WTC11 (cell line): ENCODE results near the gene ADGRV1. TPM values are rescaled to one million over a fixed set of nuclear protein-coding genes. Genes with fewer than 3 reads are reported as not detected.

ENCODE experiments used
- ATAC-seq: fragments of 200-7000 bp; cut with Tn5 transposase; 2 replicates; pipeline ENCODE4 v1.10.0; 2021; ENCODE audit warnings: mild to moderate bottlenecking, moderate library complexity
- CTCF ChIA-PET: fragments of 300-600 bp; sonication (Branson Sonifier 250); formaldehyde crosslinking; loops from one replicate; lab custom pipeline; 2021; ENCODE audit warnings: antibody characterized with exemption; lab: Charles Lee
- POLR2A ChIA-PET: fragments of 350-600 bp; sonication (Branson Sonifier 250); formaldehyde crosslinking; loops from one replicate; lab custom pipeline; 2021; ENCODE audit warnings: antibody characterized with exemption; lab: Charles Lee
- DNase-seq: peaks from one replicate; pipeline ENCODE4 v3.0.0; 2021; ENCODE audit warnings: low spot score
- H3K27ac Mint-ChIP-seq: 2 replicates; pipeline ENCODE4 v1.8.0; 2021; ENCODE audit warnings: mixed read lengths
- H3K27me3 Mint-ChIP-seq: 2 replicates; pipeline ENCODE4 v1.8.0; 2021; ENCODE audit warnings: low read depth, mild to moderate bottlenecking, moderate library complexity, mixed read lengths
- H3K36me3 Mint-ChIP-seq: 2 replicates; pipeline ENCODE4 v1.8.0; 2021; ENCODE audit warnings: mixed read lengths
- H3K4me1 Mint-ChIP-seq: 2 replicates; pipeline ENCODE4 v1.8.0; 2022; ENCODE audit warnings: mixed read lengths
- H3K4me3 Mint-ChIP-seq: 2 replicates; pipeline ENCODE4 v1.8.0; 2021; ENCODE audit warnings: mild to moderate bottlenecking, moderate library complexity, mixed read lengths
- H3K9me3 Mint-ChIP-seq: 2 replicates; pipeline ENCODE4 v1.8.0; 2021; ENCODE audit warnings: mixed read lengths
- CBFB ChIP-seq: sonication (generic); formaldehyde crosslinking; IDR thresholded peaks from 2 replicates; pipeline ENCODE4 v1.8.1; 2022; ENCODE audit warnings: mild to moderate bottlenecking, low read depth, missing genetic modification reagents
- FOXK1 ChIP-seq: sonication (generic); formaldehyde crosslinking; IDR thresholded peaks from 2 replicates; pipeline ENCODE4 v1.8.0; 2022; ENCODE audit warnings: mild to moderate bottlenecking, moderate library complexity, missing genetic modification reagents
- FOXP1 ChIP-seq: sonication (generic); formaldehyde crosslinking; IDR thresholded peaks from 2 replicates; pipeline ENCODE4 v1.8.0; 2022; ENCODE audit warnings: missing genetic modification reagents, mild to moderate bottlenecking, moderate library complexity, borderline replicate concordance
- GABPB1 ChIP-seq: sonication (generic); formaldehyde crosslinking; IDR thresholded peaks from 2 replicates; pipeline ENCODE4 v1.8.1; 2023; ENCODE audit warnings: mild to moderate bottlenecking, missing genetic modification reagents
- JAZF1 ChIP-seq: fragments of 250-450 bp; sonication (Bioruptor Pico); IDR thresholded peaks from 2 replicates; pipeline ENCODE4 v1.9.0; 2021; ENCODE audit warnings: moderate library complexity, mild to moderate bottlenecking, inconsistent platforms
- KAT7 ChIP-seq: sonication (generic); formaldehyde crosslinking; IDR thresholded peaks from 2 replicates; pipeline ENCODE4 v1.8.1; 2023; ENCODE audit warnings: missing genetic modification reagents, mild to moderate bottlenecking, borderline replicate concordance
- MXD4 ChIP-seq: fragments of 250-450 bp; sonication (Bioruptor Pico); IDR thresholded peaks from 2 replicates; pipeline ENCODE4 v1.8.0; 2021; ENCODE audit warnings: mild to moderate bottlenecking, moderate library complexity, borderline replicate concordance
- NFATC4 ChIP-seq: fragments of 250-450 bp; sonication (Bioruptor Pico); IDR thresholded peaks from 2 replicates; pipeline ENCODE4 v1.9.0; 2021; ENCODE audit warnings: mild to moderate bottlenecking
- RELA ChIP-seq: sonication (generic); formaldehyde crosslinking; IDR thresholded peaks from 2 replicates; pipeline ENCODE4 v1.8.1; 2022; ENCODE audit warnings: missing genetic modification reagents, mild to moderate bottlenecking, borderline replicate concordance
- SMAD3 ChIP-seq: sonication (generic); formaldehyde crosslinking; IDR thresholded peaks from 2 replicates; pipeline ENCODE4 v1.8.0; 2022; ENCODE audit warnings: missing genetic modification reagents, mild to moderate bottlenecking, borderline replicate concordance
- SOX15 ChIP-seq: fragments of 250-450 bp; sonication (Bioruptor Pico); IDR thresholded peaks from 2 replicates; pipeline ENCODE4 v1.9.0; 2021; ENCODE audit warnings: mild to moderate bottlenecking
- TEAD1 ChIP-seq: sonication (generic); formaldehyde crosslinking; IDR thresholded peaks from 2 replicates; pipeline ENCODE4 v1.8.0; 2022; ENCODE audit warnings: mild to moderate bottlenecking, missing genetic modification reagents
- TEAD4 ChIP-seq: sonication (generic); formaldehyde crosslinking; IDR thresholded peaks from 2 replicates; pipeline ENCODE4 v1.8.0; 2022; ENCODE audit warnings: mild to moderate bottlenecking, missing genetic modification reagents
- ZBTB21 ChIP-seq: sonication (generic); formaldehyde crosslinking; IDR thresholded peaks from 2 replicates; pipeline ENCODE4 v1.8.1; 2023; ENCODE audit warnings: mild to moderate bottlenecking, missing genetic modification reagents, borderline replicate concordance
- ZNF263 ChIP-seq: sonication (generic); formaldehyde crosslinking; IDR thresholded peaks from 2 replicates; pipeline ENCODE4 v1.8.1; 2022; ENCODE audit warnings: low read depth, mild to moderate bottlenecking, moderate library complexity, missing genetic modification reagents
- ZNF396 ChIP-seq: fragments of 250-450 bp; sonication (Bioruptor Pico); IDR thresholded peaks from 2 replicates; pipeline ENCODE4 v1.8.0; 2021; ENCODE audit warnings: mild to moderate bottlenecking, moderate library complexity, borderline replicate concordance
- ZNF416 ChIP-seq: fragments of 250-450 bp; sonication (Bioruptor Pico); IDR thresholded peaks from 2 replicates; pipeline ENCODE4 v1.9.0; 2021; ENCODE audit warnings: mild to moderate bottlenecking, inconsistent platforms
- ZNF423 ChIP-seq: fragments of 250-450 bp; sonication (Bioruptor Pico); IDR thresholded peaks from 2 replicates; pipeline ENCODE4 v2.1.2; 2022; ENCODE audit warnings: mild to moderate bottlenecking, moderate library complexity
- total RNA-seq: library from RNA; stranded (reverse); gene quantifications from 3 replicates; pipeline ENCODE4 v1.2.3, GENCODE V29; 2021
- TF ChIP-seq, protein P1 (sequence below): sonication (generic); formaldehyde crosslinking; IDR thresholded peaks from 2 replicates; pipeline ENCODE4 v1.8.1; 2022; ENCODE audit warnings: low read depth, mild to moderate bottlenecking, moderate library complexity, missing genetic modification reagents, borderline replicate concordance
- TF ChIP-seq, protein P2 (sequence below): sonication (generic); formaldehyde crosslinking; IDR thresholded peaks from 2 replicates; pipeline ENCODE4 v1.8.0; 2022; ENCODE audit warnings: mild to moderate bottlenecking, missing genetic modification reagents
- TF ChIP-seq, protein P3 (sequence below): sonication (generic); formaldehyde crosslinking; IDR thresholded peaks from 2 replicates; pipeline ENCODE4 v1.8.1; 2023; ENCODE audit warnings: mild to moderate bottlenecking, missing genetic modification reagents, moderate library complexity
- TF ChIP-seq, protein P4 (sequence below): sonication (generic); formaldehyde crosslinking; conservative IDR thresholded peaks from 2 replicates; pipeline ENCODE4 v1.8.1; 2022; ENCODE audit warnings: mild to moderate bottlenecking, missing genetic modification reagents
- TF ChIP-seq, protein P5 (sequence below): sonication (generic); formaldehyde crosslinking; IDR thresholded peaks from 2 replicates; pipeline ENCODE4 v1.8.0; 2023; ENCODE audit warnings: mild to moderate bottlenecking, missing genetic modification reagents

ADGRV1 gene
- total RNA-seq, 1 experiment from 2014 or later, result 74.5 TPM

DNA sequence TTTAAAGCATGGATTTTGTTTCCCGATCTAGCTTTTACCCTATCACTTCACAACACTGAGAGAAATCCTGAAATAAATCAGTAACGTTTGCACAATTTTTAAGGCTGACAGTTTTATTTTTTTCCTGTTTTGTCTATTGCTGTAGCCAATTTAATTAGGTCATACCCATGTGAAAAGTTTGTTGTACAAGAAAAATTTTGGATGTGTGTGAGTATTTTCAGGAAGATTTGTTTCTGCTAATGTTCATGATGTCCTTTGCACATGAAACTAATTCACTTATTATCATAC is 586.7 kb downstream of the ADGRV1 start (continued):
- TF ChIP-seq ZNF263 (CRISPR knock-in tag) (no peak), FOXP1 (no peak), MXD4 (no peak)

DNA sequence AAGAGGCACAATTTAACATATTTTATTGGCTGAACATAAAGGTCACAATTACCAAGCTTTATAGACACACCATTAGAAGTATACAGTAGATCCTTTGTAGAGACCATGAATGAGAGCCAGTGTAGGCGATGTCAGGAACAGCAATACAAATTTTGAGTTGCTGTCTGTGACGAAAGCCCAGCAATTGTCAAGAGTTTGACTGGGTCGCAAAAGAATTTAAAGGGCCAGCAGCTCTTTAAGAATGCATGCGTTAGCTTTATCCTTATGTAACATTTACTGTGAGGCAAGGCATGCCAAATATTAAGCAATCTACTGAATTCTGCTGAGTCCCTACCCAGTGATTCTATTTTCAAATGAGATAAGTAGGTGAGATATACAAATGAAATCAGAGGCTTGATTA is 587.6 kb downstream of the ADGRV1 start:
- POLR2A ChIA-PET, result no interaction called here
- no peak for TF ChIP-seq KAT7 (CRISPR knock-in tag)
- TF ChIP-seq, protein P1, sequence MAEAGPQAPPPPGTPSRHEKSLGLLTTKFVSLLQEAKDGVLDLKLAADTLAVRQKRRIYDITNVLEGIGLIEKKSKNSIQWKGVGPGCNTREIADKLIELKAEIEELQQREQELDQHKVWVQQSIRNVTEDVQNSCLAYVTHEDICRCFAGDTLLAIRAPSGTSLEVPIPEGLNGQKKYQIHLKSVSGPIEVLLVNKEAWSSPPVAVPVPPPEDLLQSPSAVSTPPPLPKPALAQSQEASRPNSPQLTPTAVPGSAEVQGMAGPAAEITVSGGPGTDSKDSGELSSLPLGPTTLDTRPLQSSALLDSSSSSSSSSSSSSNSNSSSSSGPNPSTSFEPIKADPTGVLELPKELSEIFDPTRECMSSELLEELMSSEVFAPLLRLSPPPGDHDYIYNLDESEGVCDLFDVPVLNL (CRISPR knock-in tag), result no peak
- TF ChIP-seq RELA (CRISPR knock-in tag), result no peak
- TF ChIP-seq, protein P2, sequence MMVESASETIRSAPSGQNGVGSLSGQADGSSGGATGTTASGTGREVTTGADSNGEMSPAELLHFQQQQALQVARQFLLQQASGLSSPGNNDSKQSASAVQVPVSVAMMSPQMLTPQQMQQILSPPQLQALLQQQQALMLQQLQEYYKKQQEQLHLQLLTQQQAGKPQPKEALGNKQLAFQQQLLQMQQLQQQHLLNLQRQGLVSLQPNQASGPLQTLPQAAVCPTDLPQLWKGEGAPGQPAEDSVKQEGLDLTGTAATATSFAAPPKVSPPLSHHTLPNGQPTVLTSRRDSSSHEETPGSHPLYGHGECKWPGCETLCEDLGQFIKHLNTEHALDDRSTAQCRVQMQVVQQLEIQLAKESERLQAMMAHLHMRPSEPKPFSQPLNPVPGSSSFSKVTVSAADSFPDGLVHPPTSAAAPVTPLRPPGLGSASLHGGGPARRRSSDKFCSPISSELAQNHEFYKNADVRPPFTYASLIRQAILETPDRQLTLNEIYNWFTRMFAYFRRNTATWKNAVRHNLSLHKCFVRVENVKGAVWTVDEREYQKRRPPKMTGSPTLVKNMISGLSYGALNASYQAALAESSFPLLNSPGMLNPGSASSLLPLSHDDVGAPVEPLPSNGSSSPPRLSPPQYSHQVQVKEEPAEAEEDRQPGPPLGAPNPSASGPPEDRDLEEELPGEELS (CRISPR knock-in tag), result no peak
- 0 out of 2 replicates have a peak, but pooled peaks have one; percentile 44 for TF ChIP-seq GABPB1
- TF ChIP-seq SMAD3 (CRISPR knock-in tag), result no peak
- no peak for TF ChIP-seq TEAD4 (CRISPR knock-in tag)
- TF ChIP-seq ZNF416, result no peak
- CTCF ChIA-PET, result no interaction called here
- H3K9me3 Mint-ChIP-seq, result peaks cover 19% of the 10 kb centered on the region
- H3K36me3 Mint-ChIP-seq, result peaks cover 23% of the 10 kb centered on the region
- no peak overlapping the region for H3K4me3 Mint-ChIP-seq
- H3K27me3 Mint-ChIP-seq, result no peaks in the 10 kb centered on the region; the same call in 1 of the 2 replicates
- no peak for DNase-seq
- ATAC-seq, result no peak
- H3K4me1 Mint-ChIP-seq, result peaks cover 34% of the 10 kb centered on the region
- H3K27ac Mint-ChIP-seq, result no peak overlapping the region

DNA sequence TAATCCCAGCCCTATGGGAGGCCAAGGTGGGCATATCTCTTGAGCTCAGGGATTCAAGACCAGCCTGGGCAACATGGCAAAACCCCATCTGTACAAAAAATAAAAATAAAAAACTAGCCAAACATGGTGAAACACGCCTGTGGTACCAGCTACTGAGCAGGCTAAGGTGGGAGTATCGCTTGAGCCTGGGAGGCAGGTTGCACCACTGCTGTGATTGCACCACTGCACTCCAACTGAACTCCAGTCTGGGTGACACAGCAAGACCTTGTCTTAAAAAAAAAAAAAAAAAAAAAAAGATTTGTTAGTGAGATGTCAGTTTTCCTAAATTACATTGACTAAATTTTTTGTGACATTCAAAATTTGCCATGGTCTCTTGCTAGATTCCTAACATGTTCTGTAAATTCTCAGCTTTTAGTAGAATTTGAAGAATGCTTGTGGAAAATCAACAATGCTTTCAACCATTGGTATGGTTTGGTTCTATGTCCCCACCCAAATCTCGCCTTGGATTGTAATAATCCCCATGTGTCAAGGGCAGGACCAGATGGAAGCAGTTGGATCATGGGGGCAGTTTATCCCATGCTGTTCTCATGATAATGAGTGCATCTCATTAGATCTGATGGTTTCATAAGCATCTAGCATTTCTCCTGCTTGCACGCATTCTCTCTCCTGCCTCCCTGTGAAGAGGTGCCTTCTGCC is 588.5 kb downstream of the ADGRV1 start:
- ChIA-PET POLR2A (no interaction called here), CTCF (no interaction called here)
- Mint-ChIP-seq H3K27ac (no peak overlapping the region), H3K9me3 (peaks cover 19% of the 10 kb centered on the region), H3K4me3 (no peak overlapping the region), H3K27me3 (no peaks in the 10 kb centered on the region; the same call in 1 of the 2 replicates), H3K36me3 (peaks cover 23% of the 10 kb centered on the region), H3K4me1 (peaks cover 33% of the 10 kb centered on the region)
- TF ChIP-seq ZNF396 (CRISPR knock-in tag), result no peak
- no peak for TF ChIP-seq CBFB (CRISPR knock-in tag)
- TF ChIP-seq ZBTB21, result no peak
- TF ChIP-seq, protein P3, sequence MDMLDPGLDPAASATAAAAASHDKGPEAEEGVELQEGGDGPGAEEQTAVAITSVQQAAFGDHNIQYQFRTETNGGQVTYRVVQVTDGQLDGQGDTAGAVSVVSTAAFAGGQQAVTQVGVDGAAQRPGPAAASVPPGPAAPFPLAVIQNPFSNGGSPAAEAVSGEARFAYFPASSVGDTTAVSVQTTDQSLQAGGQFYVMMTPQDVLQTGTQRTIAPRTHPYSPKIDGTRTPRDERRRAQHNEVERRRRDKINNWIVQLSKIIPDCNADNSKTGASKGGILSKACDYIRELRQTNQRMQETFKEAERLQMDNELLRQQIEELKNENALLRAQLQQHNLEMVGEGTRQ, result no peak
- no peak for TF ChIP-seq NFATC4 (CRISPR knock-in tag)
- TF ChIP-seq FOXK1, result no peak
- TF ChIP-seq, protein P4, sequence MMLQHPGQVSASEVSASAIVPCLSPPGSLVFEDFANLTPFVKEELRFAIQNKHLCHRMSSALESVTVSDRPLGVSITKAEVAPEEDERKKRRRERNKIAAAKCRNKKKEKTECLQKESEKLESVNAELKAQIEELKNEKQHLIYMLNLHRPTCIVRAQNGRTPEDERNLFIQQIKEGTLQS (CRISPR knock-in tag), result no peak
- no peak for TF ChIP-seq MXD4
- TF ChIP-seq JAZF1 (CRISPR knock-in tag), result no peak
- TF ChIP-seq ZNF423, result no peak
- TF ChIP-seq, protein P2 (CRISPR knock-in tag), result no peak
- TF ChIP-seq TEAD1 (CRISPR knock-in tag), result no peak
- TF ChIP-seq, protein P5, sequence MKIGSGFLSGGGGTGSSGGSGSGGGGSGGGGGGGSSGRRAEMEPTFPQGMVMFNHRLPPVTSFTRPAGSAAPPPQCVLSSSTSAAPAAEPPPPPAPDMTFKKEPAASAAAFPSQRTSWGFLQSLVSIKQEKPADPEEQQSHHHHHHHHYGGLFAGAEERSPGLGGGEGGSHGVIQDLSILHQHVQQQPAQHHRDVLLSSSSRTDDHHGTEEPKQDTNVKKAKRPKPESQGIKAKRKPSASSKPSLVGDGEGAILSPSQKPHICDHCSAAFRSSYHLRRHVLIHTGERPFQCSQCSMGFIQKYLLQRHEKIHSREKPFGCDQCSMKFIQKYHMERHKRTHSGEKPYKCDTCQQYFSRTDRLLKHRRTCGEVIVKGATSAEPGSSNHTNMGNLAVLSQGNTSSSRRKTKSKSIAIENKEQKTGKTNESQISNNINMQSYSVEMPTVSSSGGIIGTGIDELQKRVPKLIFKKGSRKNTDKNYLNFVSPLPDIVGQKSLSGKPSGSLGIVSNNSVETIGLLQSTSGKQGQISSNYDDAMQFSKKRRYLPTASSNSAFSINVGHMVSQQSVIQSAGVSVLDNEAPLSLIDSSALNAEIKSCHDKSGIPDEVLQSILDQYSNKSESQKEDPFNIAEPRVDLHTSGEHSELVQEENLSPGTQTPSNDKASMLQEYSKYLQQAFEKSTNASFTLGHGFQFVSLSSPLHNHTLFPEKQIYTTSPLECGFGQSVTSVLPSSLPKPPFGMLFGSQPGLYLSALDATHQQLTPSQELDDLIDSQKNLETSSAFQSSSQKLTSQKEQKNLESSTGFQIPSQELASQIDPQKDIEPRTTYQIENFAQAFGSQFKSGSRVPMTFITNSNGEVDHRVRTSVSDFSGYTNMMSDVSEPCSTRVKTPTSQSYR, result no peak
- TF ChIP-seq SOX15 (CRISPR knock-in tag), result no peak
- DNase-seq, result no peak
- no peak for ATAC-seq
